Activated CD4-positive, alpha-beta T cell treated with anti-CD3 and anti-CD28 coated beads, Interleukin-2, amount 50 U/mL, for 48 hours (primary cell): ENCODE results near the gene ERGIC1.

Source experiments
- DNase-seq, 2 experiments: peaks; one replicate each; pipeline ENCODE4 v3.0.0-alpha.2; 2020

The ERGIC1 gene

GRCh38 chr5:172999372-172999973, 165.4 kb downstream of the ERGIC1 start:
- no peak for DNase-seq

- DNase-seq: no peak
These were observed 165.9 kb downstream of the ERGIC1 start for GRCh38 chr5:172999974-173000373.

- peak; percentile 15 to 27 for DNase-seq
These were observed 167.3 kb downstream of the ERGIC1 start for GRCh38 chr5:173001229-173001841.
